NCI-H1092 treated with DMSO at 0.1 percent for 48 hours (cell line): ENCODE measurements around the gene FBXO42.
"Not testable (repeated sequence)": the region's sequence is repeated elsewhere in the genome, so short reads cannot be mapped to it uniquely, and the experiment has no call there.

Experiments
- DNase-seq: peaks from one replicate; lab custom pipeline; 2025; lab: John Stamatoyannopoulos, UW

Gene FBXO42

DNA sequence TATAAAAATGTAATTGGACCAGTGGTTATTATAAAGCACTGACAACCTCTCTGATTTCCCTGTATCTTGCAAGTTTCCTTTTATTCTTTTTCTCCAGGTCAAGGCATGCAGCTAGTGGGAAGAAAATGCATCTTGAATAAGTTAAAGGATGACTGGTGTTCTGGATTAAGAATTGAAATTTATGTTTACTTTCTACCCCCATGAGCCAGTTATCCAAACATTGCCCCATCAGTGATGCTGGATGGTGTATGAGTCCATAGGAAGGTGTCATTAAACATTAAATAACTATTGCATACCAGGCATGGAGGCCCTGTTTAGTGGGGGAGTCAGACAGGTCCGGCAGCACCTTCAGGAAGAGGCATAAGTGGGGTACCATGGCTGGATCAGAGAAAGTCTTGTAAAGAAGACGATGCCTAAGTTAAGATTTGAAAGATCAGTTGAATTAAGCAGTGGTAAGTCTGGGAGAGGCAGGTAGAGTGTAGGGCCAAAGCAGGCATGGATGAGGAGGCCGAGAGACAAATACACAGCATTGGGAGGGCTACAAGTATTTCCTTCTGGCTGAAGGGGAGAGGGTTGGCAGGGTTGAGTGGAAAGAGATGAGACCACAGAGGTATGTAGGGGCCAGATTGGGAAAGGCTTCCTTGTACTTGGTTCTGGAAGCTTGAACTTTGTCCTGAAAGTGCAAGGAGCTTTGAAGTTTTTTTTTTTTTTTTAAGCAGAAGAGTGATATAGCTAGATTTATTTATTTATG lies 20.4 kb upstream of the FBXO42 start:
- no peak for DNase-seq

DNA sequence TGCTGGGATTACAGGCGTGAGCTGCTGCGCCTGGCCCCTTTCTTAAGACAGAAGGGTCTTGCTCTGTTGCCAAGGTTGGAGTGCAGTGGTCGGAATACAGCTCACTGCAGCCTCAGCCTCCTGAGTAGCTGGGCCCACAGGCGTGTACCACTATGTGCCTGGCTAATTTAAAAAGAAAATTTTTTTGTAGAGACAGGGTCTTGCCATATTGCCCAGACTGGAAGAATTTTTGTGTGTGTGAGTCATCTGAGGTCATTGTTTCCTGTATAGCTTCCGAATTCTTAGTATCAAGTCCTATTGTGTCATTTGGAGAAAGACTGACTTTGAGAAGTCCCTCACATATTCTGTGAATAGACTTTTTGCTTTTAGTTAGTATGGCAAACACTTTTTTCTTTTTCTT lies 19.4 kb upstream of the FBXO42 start:
- no peak for DNase-seq

DNA sequence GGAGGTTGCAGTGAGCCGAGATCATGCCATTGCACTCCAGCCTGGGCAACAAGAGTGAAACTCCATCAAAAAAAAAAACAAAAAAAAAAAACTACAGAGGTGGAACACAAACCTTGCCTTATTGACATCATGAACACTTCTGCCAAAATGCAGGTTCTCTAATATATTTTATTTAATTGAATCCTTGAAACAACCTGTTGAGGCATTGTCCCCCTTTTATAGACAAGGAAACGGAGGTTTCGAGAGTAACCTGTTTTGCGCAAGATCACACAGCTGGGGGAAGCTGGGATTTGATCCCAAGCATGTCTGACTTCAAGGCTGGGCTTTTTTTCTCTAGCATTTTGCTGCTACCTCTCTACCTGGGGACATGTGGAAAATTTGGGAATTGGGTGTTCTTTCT lies 17.5 kb upstream of the FBXO42 start:
- no peak for DNase-seq

DNA sequence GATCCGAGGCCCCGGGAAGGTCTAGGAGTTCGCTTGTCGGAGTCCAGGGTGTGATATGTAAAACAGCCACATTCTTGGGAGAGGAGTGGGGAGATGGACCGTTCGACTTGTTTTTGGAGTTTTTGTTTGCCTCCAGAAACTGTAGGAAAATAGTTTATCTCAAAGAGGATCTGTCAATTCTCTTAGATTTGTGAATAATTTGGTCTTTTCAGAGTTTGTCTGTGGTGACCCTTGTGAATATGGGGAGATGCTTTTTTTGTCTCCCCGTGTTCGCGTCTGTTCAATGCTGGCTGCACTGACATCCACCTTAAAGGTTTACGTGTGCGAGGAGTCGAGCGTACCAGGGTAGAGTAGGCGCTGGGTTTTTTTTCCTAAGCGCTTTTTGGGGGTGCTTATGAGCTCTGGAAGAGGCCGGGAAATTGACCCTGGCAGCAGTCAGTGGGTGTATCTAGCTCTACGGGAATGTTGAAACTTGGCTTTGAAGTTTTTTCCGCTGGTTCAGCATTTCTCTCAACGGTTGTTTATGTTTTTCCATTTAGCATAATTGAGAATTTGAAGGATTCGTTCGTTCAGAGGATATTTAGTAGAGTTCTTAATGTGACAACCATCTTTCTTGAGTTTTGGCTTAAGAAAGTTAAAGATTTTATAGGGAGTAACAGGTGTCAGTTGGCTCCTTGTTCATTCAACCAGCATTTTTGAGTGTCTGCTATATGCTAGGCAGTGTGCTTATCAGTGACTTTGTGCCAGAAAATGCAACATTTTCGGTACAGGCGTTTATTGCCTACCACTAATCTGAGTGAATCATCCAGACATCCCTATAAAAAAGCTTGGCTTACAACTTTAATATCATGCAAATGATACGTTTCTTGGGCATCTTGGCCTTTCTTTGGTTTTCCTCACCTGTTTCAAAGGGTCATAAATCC lies 15.9 kb upstream of the FBXO42 start:
- DNase-seq: no peak

DNA sequence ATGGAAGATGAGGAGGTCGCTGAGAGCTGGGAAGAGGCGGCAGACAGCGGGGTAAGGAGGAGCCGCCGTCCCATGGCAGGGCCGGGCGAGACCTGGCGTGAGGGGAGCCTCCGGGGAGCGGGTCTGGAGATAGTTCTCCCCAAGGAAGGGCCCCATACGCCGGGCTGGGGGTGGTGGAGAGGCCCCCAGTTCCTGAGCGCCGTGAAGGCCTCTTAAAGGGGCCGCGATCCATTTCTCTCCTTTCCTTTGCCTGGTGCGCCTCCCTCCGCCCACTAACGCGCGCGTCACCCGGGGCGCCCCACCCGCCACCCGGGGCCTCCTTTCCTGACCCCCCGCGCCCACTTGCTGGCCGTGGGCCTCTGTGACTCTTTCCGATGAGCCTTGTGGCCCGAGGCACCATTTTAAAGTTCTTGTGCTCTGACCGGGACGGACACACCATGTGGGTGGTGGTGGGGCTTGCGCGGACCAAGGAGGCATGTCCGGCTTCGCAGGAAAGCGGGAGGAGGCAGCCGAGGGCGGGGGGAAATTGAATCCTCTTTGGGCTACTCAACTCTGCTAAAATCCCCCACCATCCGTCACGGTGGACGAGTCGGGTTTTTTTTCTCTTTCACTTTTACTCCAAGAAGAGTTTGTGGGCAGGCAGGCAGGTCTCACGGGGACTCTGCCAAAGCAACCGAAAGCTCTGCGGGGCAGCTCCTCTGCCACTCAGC lies 15.1 kb upstream of the FBXO42 start:
- peak; percentile 92 for DNase-seq

DNA sequence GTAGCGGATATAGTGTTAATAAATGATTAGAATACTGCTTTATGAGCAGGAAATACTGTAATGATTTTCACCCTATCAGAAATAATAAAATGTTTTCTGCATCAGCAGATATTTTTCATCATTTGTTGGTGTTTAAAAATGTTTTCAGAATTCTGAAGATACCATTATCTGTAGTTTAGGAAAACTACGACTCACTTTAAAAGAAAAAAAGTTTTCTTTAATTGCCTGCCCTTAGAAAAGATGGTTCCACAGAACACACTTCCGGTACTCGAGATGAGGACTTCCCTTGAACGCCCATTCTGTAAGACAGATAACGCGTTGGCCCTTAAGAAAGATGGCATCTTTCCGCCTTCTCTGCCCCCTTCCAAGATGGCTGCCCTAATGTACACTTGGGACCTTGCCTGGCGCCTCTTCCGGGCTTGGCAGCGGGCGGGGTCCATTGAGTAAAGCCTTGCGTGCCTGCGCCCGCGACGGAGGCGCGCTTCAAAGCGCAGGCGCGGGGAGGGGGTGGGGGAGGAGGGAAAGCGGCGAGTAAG lies 14.5 kb upstream of the FBXO42 start, which contains the start of gene SZRD1:
SZRD1 (plus strand) TSS at position 521 of the 536 bp plus-strand sequence. CDS start 16 bp downstream, outside the sequence.
- peak; percentile 100 for DNase-seq

DNA sequence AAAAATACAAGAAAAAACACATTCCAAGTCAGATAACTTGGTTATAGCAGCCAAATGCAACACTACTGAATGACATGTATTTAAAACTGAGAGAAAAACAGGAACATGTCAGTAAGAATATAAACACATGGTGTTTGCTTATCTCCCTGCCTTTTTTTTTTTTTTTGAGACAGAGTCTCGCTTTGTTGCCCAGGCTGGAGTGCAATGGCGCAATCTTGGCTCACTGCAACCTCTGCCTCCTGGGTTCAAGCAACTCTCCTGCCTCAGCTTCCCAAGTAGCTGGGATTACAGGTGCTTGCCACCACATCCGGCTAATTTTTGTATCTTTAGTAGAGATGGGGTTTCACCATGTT lies 12.8 kb upstream of the FBXO42 start:
- not testable (repeated sequence) for DNase-seq

DNA sequence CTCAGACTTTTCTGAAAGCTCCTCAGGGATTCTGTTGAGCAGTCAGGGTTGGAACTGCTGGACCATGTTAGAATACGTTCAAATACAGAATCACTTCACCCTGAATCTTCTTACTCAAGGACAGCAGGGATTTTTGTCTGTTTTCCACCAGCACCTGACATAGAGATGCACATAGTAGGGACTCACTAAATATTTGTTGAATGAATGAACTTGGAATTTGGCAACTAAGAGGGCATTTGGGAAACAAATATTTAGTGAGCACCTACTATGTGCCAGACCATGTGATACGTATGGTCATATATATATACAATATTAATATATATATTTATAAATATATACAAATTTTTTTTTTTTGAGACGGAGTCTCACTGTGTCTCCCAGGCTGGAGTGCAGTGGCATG lies 4.6 kb upstream of the FBXO42 start:
- DNase-seq: no peak

DNA sequence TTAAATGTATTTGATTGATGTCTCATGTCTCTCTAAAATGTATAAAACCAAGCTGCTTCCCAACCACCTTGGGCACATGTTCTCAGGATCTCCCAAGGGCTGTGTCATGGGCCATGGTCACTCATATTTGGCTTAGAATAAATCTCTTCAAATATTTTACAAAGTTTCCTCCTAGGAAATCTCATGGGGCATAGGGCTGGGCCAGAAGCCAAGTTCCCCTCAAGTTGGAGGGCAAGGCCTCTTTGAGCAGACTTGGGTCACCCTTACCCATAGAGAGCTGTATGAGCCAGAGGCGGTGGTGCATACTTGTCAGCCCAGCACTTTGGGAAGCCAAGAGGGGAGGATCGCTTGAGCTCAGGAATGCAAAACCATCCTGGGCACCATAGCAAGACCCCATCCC lies 2.3 kb upstream of the FBXO42 start:
- DNase-seq: no peak

DNA sequence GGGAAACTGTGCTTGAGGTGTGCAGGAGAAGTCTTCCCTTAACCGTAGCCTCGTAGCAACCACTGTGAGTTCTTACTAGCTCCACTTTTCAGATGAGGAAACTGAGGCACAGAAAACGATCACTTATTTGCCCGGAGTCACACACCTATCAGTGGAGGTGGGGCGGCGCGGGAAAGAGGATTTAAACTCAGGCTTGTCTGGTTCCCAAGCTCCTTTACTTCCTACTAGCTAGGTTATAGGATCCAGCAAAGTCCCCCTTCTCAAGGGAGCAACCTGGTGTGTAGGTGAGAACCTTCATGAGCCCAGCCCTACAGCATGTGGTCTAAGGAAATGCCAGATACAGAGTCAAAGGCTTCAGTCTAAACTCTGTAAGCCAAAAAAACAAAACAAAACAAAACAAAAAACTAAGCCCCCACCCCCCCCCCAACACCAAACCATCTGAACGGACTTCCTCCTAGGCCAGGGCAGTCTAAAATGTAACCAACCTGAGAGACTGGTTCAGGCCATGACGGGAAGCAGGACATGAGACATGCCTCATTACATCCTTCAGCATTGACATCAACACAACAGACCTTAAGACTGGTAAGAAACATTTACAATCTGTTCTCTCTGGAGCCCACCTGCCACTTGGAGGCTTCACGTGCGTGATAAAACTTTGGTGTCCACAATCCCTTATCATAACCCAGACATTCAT lies 709 bp upstream of the FBXO42 start:
- no peak for DNase-seq

DNA sequence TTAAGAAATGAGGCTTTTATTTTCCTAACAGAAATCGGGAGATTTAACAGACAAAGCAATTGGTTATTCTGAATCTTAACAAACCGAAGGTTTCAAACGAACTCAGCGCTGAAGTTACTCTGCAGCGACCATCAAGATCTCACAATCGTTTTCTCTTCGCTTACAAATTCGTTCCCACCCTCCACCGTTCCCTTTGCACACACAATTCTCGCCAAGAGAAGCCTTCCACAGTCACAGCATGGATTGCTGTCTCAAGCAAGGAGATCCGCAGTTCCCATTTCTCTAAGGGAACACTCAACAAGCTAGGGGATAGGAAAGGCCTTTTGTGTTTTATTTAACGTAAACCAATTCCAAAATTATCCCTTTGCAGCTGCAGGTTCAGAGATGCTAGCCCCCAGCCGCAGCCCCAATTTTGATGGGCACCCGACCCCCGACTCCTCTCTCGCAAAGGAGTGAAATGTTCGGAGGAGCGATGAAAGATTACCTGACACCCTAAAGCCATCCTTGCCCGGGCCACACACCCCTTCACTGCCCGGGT lies 755 bp downstream of the FBXO42 start:
- peak; percentile 41 for DNase-seq

DNA sequence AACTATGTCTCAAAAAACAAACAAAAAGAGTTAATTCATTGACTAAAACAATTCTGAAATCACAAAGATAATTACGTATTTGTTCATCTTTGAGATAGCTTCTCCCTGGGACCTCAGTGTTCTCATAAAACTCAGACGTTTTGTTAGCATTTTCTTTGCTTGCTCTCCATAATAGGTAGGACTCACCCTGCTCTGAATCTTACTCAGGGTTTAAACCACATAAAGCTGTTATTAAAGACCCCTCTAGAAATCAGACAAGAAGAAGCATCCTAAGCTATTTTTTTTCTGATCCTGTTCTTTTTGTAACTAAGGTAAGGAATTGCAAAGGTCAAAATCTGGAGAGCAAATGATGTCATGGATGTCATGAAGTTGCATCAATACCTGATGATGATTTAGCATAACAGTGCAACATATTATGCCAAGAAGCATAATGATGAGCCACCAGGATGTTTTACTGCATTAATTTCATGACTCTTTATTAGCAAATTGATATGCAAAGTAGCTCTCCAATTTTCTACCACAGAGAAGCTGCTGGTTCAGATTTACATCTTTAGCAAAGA lies 2.4 kb downstream of the FBXO42 start:
- no peak for DNase-seq

DNA sequence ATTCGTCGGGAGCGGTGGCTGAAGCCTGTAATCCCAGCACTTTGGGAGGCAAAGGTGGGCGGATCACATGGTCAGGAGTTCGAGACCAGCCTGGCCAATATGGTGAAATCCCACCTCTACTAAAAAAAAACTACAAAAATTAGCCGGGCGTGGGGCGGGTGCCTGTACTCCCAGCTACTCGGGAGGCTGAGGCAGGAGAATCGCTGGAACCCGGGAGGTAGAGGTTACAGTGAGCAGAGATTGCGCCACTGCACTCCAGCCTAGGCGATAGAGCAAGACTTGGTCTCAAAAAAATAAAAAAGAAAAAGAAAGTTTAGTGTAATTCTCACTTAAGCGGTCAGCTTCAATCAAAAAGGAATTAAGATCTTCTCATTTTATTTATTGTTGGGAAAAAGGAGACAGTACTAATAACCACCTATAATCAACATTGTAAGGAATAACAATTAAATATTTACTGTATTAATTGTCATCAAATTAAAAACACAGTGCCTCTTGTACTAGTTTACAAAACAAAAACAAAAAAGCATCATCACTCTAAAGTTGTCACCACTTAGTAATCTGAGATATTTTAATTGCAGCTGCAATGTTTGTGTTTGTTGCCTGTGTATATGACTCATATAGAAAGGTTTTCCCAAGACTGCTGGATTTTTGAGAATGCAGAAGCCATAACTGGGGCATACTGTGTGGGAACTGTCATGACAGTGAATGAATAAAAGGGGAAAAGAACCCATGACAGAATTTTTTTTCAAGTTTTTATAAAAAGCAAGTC lies 3.7 kb downstream of the FBXO42 start:
- no peak for DNase-seq

DNA sequence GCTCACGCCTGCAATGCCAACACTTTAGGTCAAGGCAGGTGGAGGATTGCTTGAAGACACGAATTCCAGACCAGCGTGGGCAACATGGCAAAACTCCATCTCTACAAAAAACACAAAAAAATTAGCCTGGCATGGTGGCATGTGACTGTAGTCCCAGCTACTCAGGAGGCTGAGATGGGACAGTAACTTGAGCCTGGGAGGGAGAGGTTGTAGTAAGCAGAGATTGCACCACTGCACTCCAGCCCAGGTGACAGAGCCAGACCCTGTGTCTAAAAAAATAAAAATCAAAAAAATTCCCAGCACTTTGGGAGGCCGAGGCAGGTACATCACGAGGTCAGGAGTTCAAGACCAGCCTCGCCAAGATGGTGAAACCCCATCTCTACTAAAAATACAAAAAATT lies 9.0 kb downstream of the FBXO42 start:
- not testable (repeated sequence) for DNase-seq

DNA sequence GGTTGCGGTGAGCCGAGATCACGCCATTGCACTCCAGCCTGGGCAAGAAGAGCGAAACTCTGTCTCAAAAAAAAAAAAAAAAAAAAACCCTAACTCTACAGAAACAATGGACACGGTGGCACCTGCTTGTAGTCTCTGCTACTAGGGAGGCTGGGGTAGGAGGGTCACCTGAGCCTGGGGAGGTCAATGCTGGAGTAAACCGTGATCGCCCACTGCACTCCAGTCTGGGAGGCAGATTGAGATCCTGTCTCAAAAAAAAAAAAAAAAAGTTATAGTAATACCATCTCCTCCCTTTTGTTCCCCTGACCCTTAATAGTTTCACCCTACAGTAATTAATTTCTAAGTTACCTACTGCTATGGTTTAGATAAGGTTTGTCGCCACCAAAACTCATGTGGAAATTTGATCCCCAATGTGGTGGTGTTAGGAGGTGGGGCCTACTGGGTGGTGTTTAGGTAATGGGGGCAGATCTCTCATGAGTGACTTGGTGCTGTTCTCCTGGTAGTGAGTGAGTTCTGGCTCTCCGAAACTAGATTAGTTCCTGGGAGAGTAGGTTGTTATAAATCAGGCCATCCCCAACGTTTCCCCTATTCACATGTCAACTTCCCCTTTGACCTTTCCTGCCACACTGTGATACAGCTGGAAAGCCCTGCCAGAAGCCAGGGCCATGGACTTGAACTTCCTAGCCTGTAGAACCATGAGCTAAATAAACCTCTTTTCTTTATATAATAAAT lies 9.8 kb downstream of the FBXO42 start:
- no peak for DNase-seq

DNA sequence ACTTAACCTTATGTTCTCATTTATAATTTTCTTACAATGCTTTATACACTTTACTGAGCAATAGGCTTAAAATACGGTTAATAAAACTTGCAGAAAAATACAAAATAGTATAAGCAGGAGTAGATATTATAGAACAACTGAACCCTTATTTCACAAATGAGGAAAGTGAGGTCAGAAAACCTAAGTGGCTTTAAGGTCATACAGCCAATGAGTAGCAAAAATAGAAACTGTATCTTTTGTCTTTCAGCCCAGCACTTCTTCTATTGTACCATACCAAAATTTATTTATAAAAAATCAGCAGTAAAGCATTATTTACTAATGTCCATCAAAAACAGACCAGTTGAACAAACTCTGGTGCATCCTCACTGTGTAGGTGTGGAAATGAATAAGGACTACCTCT lies 11.6 kb downstream of the FBXO42 start:
- DNase-seq: no peak

DNA sequence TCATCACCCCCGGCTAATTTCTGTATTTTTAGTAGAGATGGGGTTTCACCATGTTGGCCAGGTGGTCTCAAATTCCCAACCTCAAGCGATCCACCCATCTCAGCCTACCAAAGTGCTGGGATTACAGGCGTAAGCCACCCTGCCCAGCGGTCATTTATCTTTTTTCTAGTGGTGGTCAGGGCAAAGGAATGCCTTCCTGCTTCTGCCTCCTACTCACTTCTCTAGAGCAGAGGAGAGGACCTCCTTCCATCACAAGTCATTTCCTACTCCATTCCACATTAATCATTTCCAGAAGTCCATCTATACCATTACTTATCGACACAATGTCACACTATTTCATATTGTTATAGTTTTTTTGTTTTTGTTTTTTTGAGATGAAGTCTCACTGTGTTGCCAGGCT lies 13.3 kb downstream of the FBXO42 start:
- no peak for DNase-seq

DNA sequence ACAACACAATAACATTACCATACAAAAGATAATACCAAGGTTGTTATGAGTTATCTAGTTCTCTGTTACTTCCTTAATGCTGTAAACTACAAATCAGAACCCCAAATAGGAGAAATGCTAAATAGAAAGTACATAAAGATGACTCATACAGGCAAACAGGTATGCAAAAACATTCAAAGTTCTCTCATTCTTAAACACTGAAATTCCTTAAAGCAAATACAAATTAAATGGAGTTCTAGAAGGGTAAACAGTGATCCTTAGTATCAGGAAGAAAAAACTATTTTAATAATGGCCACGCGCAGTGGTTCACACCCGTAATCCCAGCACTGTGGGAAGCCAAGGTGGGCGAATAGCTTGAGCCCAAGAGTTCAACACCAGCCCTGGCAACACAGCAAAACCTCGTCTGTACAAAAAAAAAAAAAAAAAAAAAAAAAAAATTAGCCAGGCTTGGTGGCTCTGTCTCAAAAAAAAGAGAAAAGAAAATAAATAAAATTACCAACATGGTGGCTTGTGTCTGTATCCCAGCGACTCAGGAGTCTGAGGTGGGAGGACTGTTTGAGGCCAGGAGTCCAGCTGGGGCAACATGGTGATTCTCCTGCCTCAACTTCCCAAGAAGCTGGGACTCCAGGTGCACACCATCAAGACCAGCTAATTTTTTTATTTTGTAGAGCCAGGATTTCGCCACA lies 17.5 kb downstream of the FBXO42 start:
- no peak for DNase-seq

DNA sequence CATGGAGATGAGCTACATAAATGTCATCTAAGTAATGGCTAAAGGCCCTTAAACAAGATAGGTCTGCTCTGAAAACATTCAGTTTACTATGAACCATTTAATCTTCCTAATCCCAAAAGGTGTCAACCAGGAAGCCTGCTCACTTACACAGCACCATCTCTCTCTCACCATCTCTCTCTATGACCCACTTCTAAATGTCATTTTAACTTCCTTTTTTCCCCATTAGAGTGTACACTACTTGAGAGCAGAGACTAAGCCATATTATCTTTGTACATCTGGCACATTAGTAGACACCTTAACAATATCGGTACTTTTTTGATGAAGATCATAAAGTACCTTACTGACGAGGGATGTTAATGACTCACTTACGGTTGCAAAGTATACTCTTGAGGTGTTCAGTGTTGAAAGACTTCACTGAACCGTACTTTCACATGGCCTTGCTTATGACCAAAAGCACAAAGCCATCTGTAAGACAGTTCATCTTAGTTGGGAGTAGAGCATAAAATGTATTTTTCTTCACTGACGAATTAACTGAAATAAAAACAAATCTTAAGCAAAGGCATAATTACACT lies 25.4 kb downstream of the FBXO42 start:
- no peak for DNase-seq
